OCI-LY7 (cell line): Measurements from ENCODE around the gene USB1. TPM values are rescaled to one million over a fixed set of nuclear protein-coding genes. Genes with fewer than 3 reads are reported as not detected.

Source experiments
- BruUV-seq: library from RNA; stranded (reverse); fragments of 400-500 nt; replicated peaks from 2 replicates; lab custom pipeline; 2021; lab: Mats Ljungman, UMichigan
- CTCF ChIA-PET: fragments of 300-600 bp; sonication (Branson Sonifier 250); formaldehyde crosslinking; loops from one replicate; lab custom pipeline; 2022; ENCODE audit warnings: antibody characterized with exemption; ENCODE audit not compliant: unreplicated experiment; lab: Charles Lee
- POLR2A ChIA-PET: fragments of 300-600 bp; sonication (Branson Sonifier 250); formaldehyde crosslinking; loops from one replicate; lab custom pipeline; 2022; ENCODE audit warnings: antibody characterized with exemption; lab: Charles Lee
- DNase-seq: peaks from one replicate; pipeline ENCODE4 v3.0.0-alpha.2; 2015; ENCODE audit warnings: low spot score
- H2AFZ ChIP-seq: fragments of 200-600 bp; sonication (generic), shearing (Covaris generic); 2 replicates; pipeline ENCODE4 v1.6.1; 2014; ENCODE audit warnings: mild to moderate bottlenecking, antibody characterized with exemption, low read length, moderate library complexity
- H3K27ac ChIP-seq: fragments of 200-600 bp; sonication (generic); 2 replicates; pipeline ENCODE4 v1.5.1; 2014; ENCODE audit warnings: mixed run types, low read depth, mild to moderate bottlenecking, moderate library complexity, low read length, inconsistent platforms; ENCODE audit not compliant: poor library complexity, severe bottlenecking
- H3K36me3 ChIP-seq: fragments of 200-600 bp; sonication (generic); 2 replicates; pipeline ENCODE4 v1.6.1; 2014; ENCODE audit warnings: mild to moderate bottlenecking, antibody characterized with exemption, low read length, moderate library complexity, mixed read lengths; ENCODE audit not compliant: insufficient read depth
- H3K4me1 ChIP-seq: fragments of 200-600 bp; sonication (generic); 2 replicates; pipeline ENCODE4 v1.5.1; 2014; ENCODE audit warnings: mild to moderate bottlenecking, low read length; ENCODE audit not compliant: insufficient read depth, poor library complexity, severe bottlenecking
- H3K4me2 ChIP-seq: fragments of 200-600 bp; sonication (generic); 2 replicates; pipeline ENCODE4 v1.6.1; 2014; ENCODE audit warnings: mild to moderate bottlenecking, low read length
- H3K4me3 ChIP-seq: fragments of 200-600 bp; sonication (generic); 2 replicates; pipeline ENCODE4 v1.5.1; 2014; ENCODE audit warnings: mild to moderate bottlenecking, low read depth, low read length; ENCODE audit not compliant: poor library complexity, severe bottlenecking
- H3K79me2 ChIP-seq: fragments of 200-600 bp; sonication (generic); 2 replicates; pipeline ENCODE4 v1.6.1; 2016; ENCODE audit warnings: low read depth, mild to moderate bottlenecking, low read length, moderate library complexity, mixed read lengths; ENCODE audit not compliant: insufficient read depth
- H3K9me2 ChIP-seq: fragments of 200-600 bp; sonication (generic); 2 replicates; pipeline ENCODE4 v1.6.1; 2016; ENCODE audit warnings: mild to moderate bottlenecking, low read length, mixed read lengths; ENCODE audit not compliant: insufficient read depth
- H3K9me3 ChIP-seq: fragments of 200-600 bp; sonication (generic); 2 replicates; pipeline ENCODE4 v1.6.1; 2014; ENCODE audit warnings: mild to moderate bottlenecking, mixed run types, low read length, mixed read lengths
- H4K20me1 ChIP-seq: fragments of 200-600 bp; sonication (generic); 2 replicates; pipeline ENCODE4 v1.6.1; 2014; ENCODE audit warnings: mild to moderate bottlenecking, antibody characterized with exemption, low read length, moderate library complexity, mixed read lengths; ENCODE audit not compliant: insufficient read depth
- CTCF ChIP-seq: fragments of 200-600 bp; sonication (generic); conservative IDR thresholded peaks from 2 replicates; pipeline ENCODE4 v1.5.1; 2014; ENCODE audit warnings: mild to moderate bottlenecking, antibody characterized with exemption, low read length, moderate library complexity, mixed read lengths
- EZH2phosphoT487 ChIP-seq: fragments of 200-600 bp; sonication (generic); IDR thresholded peaks from 2 replicates; pipeline ENCODE4 v1.6.1; 2018; ENCODE audit warnings: low read depth, borderline replicate concordance, mild to moderate bottlenecking, mixed run types, antibody characterized with exemption, low read length, moderate library complexity, mixed read lengths
- intact Hi-C: fragments of 100-400 bp; cut with micrococcal nuclease; formaldehyde crosslinking; loops from one replicate; pipeline ENCODE4 v1.10.0; 2022; ENCODE audit not compliant: unreplicated experiment
- total RNA-seq, 2 experiments: library from RNA; depleted of rRNA in 1 of 2; stranded (reverse); fragments of >200 nt in 1 of 2; shearing (Covaris generic) in 1 of 2; gene quantifications; 2 replicates each; pipeline ENCODE4 v1.2.3, GENCODE V29; 2014 to 2022

USB1 gene
- total RNA-seq, 2 experiments from 2014 or later: 12.5 to 48.3 TPM

- H4K20me1 ChIP-seq: no peaks in the 10 kb centered on the region
- TF ChIP-seq CTCF (no peak), EZH2phosphoT487 (no peak)
- H3K79me2 ChIP-seq: no peaks in the 10 kb centered on the region
- intact Hi-C loops: no loop called here
- no peaks in the 10 kb centered on the region for H3K36me3 ChIP-seq
- no peaks in the 10 kb centered on the region for H3K9me3 ChIP-seq
- H3K4me1 ChIP-seq: no peaks in the 10 kb centered on the region
- no peak overlapping the region for H3K4me2 ChIP-seq
- POLR2A ChIA-PET: no interaction called here
- no peaks in the 10 kb centered on the region for H3K9me2 ChIP-seq
- DNase-seq: no peak
- no peak overlapping the region for H3K4me3 ChIP-seq
- no peak overlapping the region for H3K27ac ChIP-seq
- CTCF ChIA-PET: no interaction called here
- BruUV-seq: no TSS peak
- no peak overlapping the region for H2AFZ ChIP-seq
These were observed 50.1 kb downstream of the USB1 start for GRCh38 chr16:58051296-58051695.

- no TSS peak for BruUV-seq
- no peak for DNase-seq
- Histone ChIP-seq H3K9me2 (no peaks in the 10 kb centered on the region), H3K4me1 (no peaks in the 10 kb centered on the region), H4K20me1 (no peaks in the 10 kb centered on the region), H3K4me2 (no peak overlapping the region), H3K4me3 (no peak overlapping the region), H3K27ac (no peak overlapping the region), H3K9me3 (no peaks in the 10 kb centered on the region), H3K36me3 (no peaks in the 10 kb centered on the region), H3K79me2 (no peaks in the 10 kb centered on the region), H2AFZ (no peak overlapping the region)
- ChIA-PET POLR2A (no interaction called here), CTCF (no interaction called here)
- intact Hi-C loops: no loop called here
- TF ChIP-seq CTCF: no peak
- no peak for TF ChIP-seq EZH2phosphoT487
These were observed 50.8 kb downstream of the USB1 start for GRCh38 chr16:58051821-58052603.

GRCh38 chr16:58053682-58054005 is 52.4 kb downstream of the USB1 start:
- TF ChIP-seq CTCF (no peak), EZH2phosphoT487 (no peak)

More at GRCh38 chr16:58053682-58054005, 52.4 kb downstream of the USB1 start:
- CTCF ChIA-PET: no interaction called here
- Histone ChIP-seq H3K4me2 (no peak overlapping the region), H3K79me2 (no peaks in the 10 kb centered on the region), H3K36me3 (no peaks in the 10 kb centered on the region), H3K4me1 (no peaks in the 10 kb centered on the region), H3K4me3 (no peak overlapping the region), H3K9me3 (no peaks in the 10 kb centered on the region), H3K27ac (no peak overlapping the region), H2AFZ (no peak overlapping the region), H4K20me1 (no peaks in the 10 kb centered on the region), H3K9me2 (no peaks in the 10 kb centered on the region)
- POLR2A ChIA-PET: interaction anchor here (0.6 to 1.4 kb wide), 3 partner anchors 11 to 203 kb away, joined by 3 to 10 read pairs (median 3); no protein-coding TSS in a partner anchor
- no TSS peak for BruUV-seq
- intact Hi-C loops: no loop called here
- no peak for DNase-seq
